ENCODE results near the gene SBF2. TPM values are rescaled to one million over a fixed set of nuclear protein-coding genes. Genes with fewer than 3 reads are reported as not detected.

Gene SBF2
- total RNA-seq: 1 to 10 TPM; 6.4 to 8.2 TPM

GRCh38 chr11:10293423-10294289, at the start of gene SBF2:
Gene SBF2, minus strand, starts transcription at chr11:10294219. Its CDS starts 150 bp downstream, at chr11:10294069.

GRCh38 chr11:10304495-10305261, 10.7 kb upstream of the SBF2 start, which contains the start of gene ADM:
Gene ADM, plus strand, starts transcription at chr11:10305073. Its CDS starts 628 bp downstream, at chr11:10305701.

Other genes starting within 250 kb of the SBF2 start
- gene ADM, start 10.9 kb upstream of the SBF2 start, total RNA-seq: 1 to 10 TPM; 3.0 to 3.4 TPM
- 10 to 100 TPM; 21.6 to 23.1 TPM for gene AMPD3, start 161.0 kb upstream of the SBF2 start, total RNA-seq
- 10 to 100 TPM; 10.5 to 12.2 TPM for gene RNF141, start 247.0 kb upstream of the SBF2 start, total RNA-seq